Pancreas (tissue), 10 donors: ENCODE results near the gene KRTAP24-1. TPM values are rescaled to one million over a fixed set of nuclear protein-coding genes. Genes with fewer than 3 reads are reported as not detected.

Experiments
- ATAC-seq, 4 donors: fragments of 200-7000 bp; cut with Tn5 transposase; one replicate each; pipeline versions ENCODE4 v1.8.0 to v1.9.1; 2020; ENCODE audit warnings: mild to moderate bottlenecking in 4 of 4, moderate library complexity in 4 of 4
- DNase-seq, 6 donors: peaks; one replicate each; pipeline ENCODE4 v3.0.0-alpha.2; 2020
- FAIRE-seq: peaks from 2 replicates; lab custom pipeline; 2012; peaks lifted over from hg19 to GRCh38; lab: Jason Lieb, UNC
- H3K27ac ChIP-seq, 4 donors: fragments of 200-600 bp; sonication (generic); 1 replicate in 3 of 4; 2 replicates in 1 of 4; pipeline versions ENCODE4 v1.5.0 to v1.8.0; 2020
- H3K27me3 ChIP-seq, 4 donors: fragments of 200-600 bp; one replicate each; pipeline ENCODE4 v1.8.0; 2021
- H3K36me3 ChIP-seq, 3 donors: fragments of 200-600 bp; sonication (generic) in 1 of 3; one replicate each; pipeline versions ENCODE4 v1.5.0 to v1.8.0; 2020 to 2021
- H3K4me1 ChIP-seq, 3 donors: fragments of 200-600 bp; one replicate each; pipeline ENCODE4 v1.8.0; 2021
- H3K4me3 ChIP-seq, 4 donors: fragments of 200-600 bp; sonication (generic) in 2 of 4; one replicate each; pipeline versions ENCODE4 v1.5.0 to v1.8.0; 2020 to 2021
- H3K9me3 ChIP-seq, 4 donors: fragments of 200-600 bp; one replicate each; pipeline ENCODE4 v1.8.0; 2021
- CTCF ChIP-seq, 4 donors: fragments of 200-600 bp; sonication (generic) in 3 of 4; IDR thresholded peaks; one replicate each; pipeline versions ENCODE4 v1.5.0 to v1.8.0; 2021; ENCODE audit warnings: antibody characterized with exemption in 4 of 4
- WGBS, 2 donors: extraction: QIAGEN DNeasy Blood & Tissue Kit; methylation state at CpG; one replicate each; pipeline ENCODE4 v1.1.7; 2013; 5-methylcytosine and 5-hydroxymethylcytosine counted together
- intact Hi-C, 3 donors: fragments of 100-400 bp; cut with DNase I; formaldehyde crosslinking; loops; one replicate each; pipeline versions ENCODE4 v1.11.1 to v1.14.2; 2022
- polyA plus RNA-seq, 2 donors: library from polyadenylated mRNA; stranded (reverse); fragments of 200-250 nt; gene quantifications; one replicate each; pipeline ENCODE4 v1.2.3, GENCODE V29; 2013
- total RNA-seq, 6 donors: library from RNA; stranded (reverse); fragmentation: NEBNext Ultra II Directional in 4 of 6; extraction: Animal tissue kit (Norgen Biotek cat#: 25700) in 4 of 6; gene quantifications; one replicate each; pipeline versions ENCODE4 v1.2.1 to v1.2.4, GENCODE V29; 2021 to 2023
- donor health status: healthy with polysubstance abuse.
- donor health status: DM: no; HTN: no; CAD: no; lungs with moderate emphysema.
- donor health status: DM: no; HTN: no; CAD: no.
- donor health status: control.
- donor health status: control.
- donor health status: Bipolar disorder and iron deficiency.
- donor health status: DM: yes; HTN: yes; CAD: no.
- donor health status: DM: no; HTN: no; CAD: no.
- donor health status: DM: no; HTN: no; CAD: no.
- donor health status: DM: yes; HTN: yes; CAD: no.

Gene KRTAP24-1
- total and polyA plus RNA-seq, 8 donors, result not detected

- Histone ChIP-seq H3K4me1 (no peaks in the 10 kb centered on the region), H3K27me3 (no peaks in the 10 kb centered on the region), H3K4me3 (no peak overlapping the region), H3K9me3 (no peaks in the 10 kb centered on the region), H3K27ac (no peak overlapping the region), H3K36me3 (no peaks in the 10 kb centered on the region)
- FAIRE-seq (no peak), ATAC-seq (no peak), DNase-seq (no peak)
- no peak for TF ChIP-seq CTCF (IDR thresholded peaks at IDR 0.05)
- WGBS, 2 donors, result 60 to 86% methylated on average over 1 of the region's 1 CpG
- intact Hi-C loops, result no loop called here
Measured at GRCh38 chr21:30251781-30252180, 31.0 kb downstream of the KRTAP24-1 start.

- FAIRE-seq, result no peak
- no peak for TF ChIP-seq CTCF (IDR thresholded peaks at IDR 0.05)
- no peak for DNase-seq
- ATAC-seq, result no peak
- H3K9me3 ChIP-seq, result no peaks in the 10 kb centered on the region
- H3K4me1 ChIP-seq, result no peaks in the 10 kb centered on the region
- H3K27me3 ChIP-seq, result no peaks in the 10 kb centered on the region
- intact Hi-C loops, result no loop called here
- H3K27ac ChIP-seq, result no peak overlapping the region
- no peaks in the 10 kb centered on the region for H3K36me3 ChIP-seq
- 54% methylated on average over 3 of the region's 3 CpGs for WGBS, 2 donors
- H3K4me3 ChIP-seq, result no peak overlapping the region
Measured at GRCh38 chr21:30249936-30250335, 32.8 kb downstream of the KRTAP24-1 start.

- 73 to 84% methylated on average over 9 of the region's 9 CpGs for WGBS, 2 donors
- Histone ChIP-seq H3K27ac (no peak overlapping the region), H3K4me1 (no peaks in the 10 kb centered on the region), H3K36me3 (no peaks in the 10 kb centered on the region), H3K27me3 (no peaks in the 10 kb centered on the region), H3K4me3 (no peak overlapping the region), H3K9me3 (no peaks in the 10 kb centered on the region)
- no peak for TF ChIP-seq CTCF (IDR thresholded peaks at IDR 0.05)
- intact Hi-C loops, result no loop called here
- ATAC-seq (no peak), FAIRE-seq (no peak), DNase-seq (no peak)
Measured at GRCh38 chr21:30248844-30249243, 33.9 kb downstream of the KRTAP24-1 start.

- no peak for DNase-seq
- Histone ChIP-seq H3K27ac (no peak overlapping the region), H3K4me3 (no peak overlapping the region), H3K27me3 (no peaks in the 10 kb centered on the region), H3K4me1 (no peaks in the 10 kb centered on the region), H3K36me3 (no peaks in the 10 kb centered on the region), H3K9me3 (no peaks in the 10 kb centered on the region)
- no peak for TF ChIP-seq CTCF (IDR thresholded peaks at IDR 0.05)
- intact Hi-C loops, result no loop called here
- no peak for FAIRE-seq
- no peak for ATAC-seq
Measured at GRCh38 chr21:30245061-30245460, 37.7 kb downstream of the KRTAP24-1 start.

GRCh38 chr21:30243691-30244090, 39.1 kb downstream of the KRTAP24-1 start:
- no peaks in the 10 kb centered on the region for H3K36me3 ChIP-seq
- no peak overlapping the region for H3K27ac ChIP-seq
- FAIRE-seq (no peak), DNase-seq (no peak), ATAC-seq (no peak)
- no peak for TF ChIP-seq CTCF (IDR thresholded peaks at IDR 0.05)
- no peaks in the 10 kb centered on the region for H3K9me3 ChIP-seq
- no peaks in the 10 kb centered on the region for H3K27me3 ChIP-seq
- no peaks in the 10 kb centered on the region for H3K4me1 ChIP-seq
- H3K4me3 ChIP-seq, result no peak overlapping the region
- intact Hi-C loops, result no loop called here
